Activated naive CD8-positive, alpha-beta T cell (primary cell): ENCODE data around the gene CALCOCO1.
A peak's percentile ranks its signal among the peaks of the same experiment; 100 is the strongest.

Source experiments
- H3K27ac Mint-ChIP-seq: one replicate; pipeline ENCODE4 v1.8.0; 2021; ENCODE audit warnings: mixed read lengths
- H3K27me3 Mint-ChIP-seq: one replicate; pipeline ENCODE4 v1.8.0; 2021; ENCODE audit warnings: mixed read lengths
- H3K36me3 Mint-ChIP-seq: one replicate; pipeline ENCODE4 v1.8.0; 2021; ENCODE audit warnings: mixed read lengths
- H3K4me1 Mint-ChIP-seq: one replicate; pipeline ENCODE4 v1.8.0; 2021; ENCODE audit warnings: low read depth, mixed read lengths
- H3K4me3 Mint-ChIP-seq: one replicate; pipeline ENCODE4 v1.8.0; 2021; ENCODE audit warnings: mild to moderate bottlenecking, mixed read lengths
- H3K9me3 Mint-ChIP-seq: one replicate; pipeline ENCODE4 v1.8.0; 2021; ENCODE audit warnings: low read depth, mixed read lengths

The CALCOCO1 gene

DNA sequence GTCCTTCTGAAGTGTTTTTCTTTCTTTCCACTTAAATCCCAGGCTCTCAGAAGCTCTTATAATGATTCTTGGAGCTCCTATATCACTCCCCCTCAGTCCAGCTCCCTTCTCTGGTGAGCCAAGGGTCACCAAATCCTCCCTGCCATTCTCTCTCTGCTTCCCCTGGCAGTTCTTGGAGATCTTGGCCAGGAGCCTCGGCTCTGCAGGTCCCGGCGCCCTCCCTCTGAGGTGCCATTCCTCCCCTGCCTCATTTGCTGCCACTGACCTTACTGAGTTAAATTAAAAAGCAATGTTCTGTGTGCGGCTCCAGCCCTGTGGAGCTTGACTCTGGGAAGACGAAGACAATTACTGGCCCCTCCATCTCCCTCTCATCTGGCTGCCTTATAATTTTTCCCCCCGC is 17.5 kb upstream of the CALCOCO1 start:
- Mint-ChIP-seq H3K27me3 (peaks cover 41% of the 10 kb centered on the region), H3K9me3 (no peaks in the 10 kb centered on the region), H3K4me1 (peaks cover 10% of the 10 kb centered on the region), H3K27ac (no peak overlapping the region), H3K36me3 (no peaks in the 10 kb centered on the region), H3K4me3 (no peak overlapping the region)

DNA sequence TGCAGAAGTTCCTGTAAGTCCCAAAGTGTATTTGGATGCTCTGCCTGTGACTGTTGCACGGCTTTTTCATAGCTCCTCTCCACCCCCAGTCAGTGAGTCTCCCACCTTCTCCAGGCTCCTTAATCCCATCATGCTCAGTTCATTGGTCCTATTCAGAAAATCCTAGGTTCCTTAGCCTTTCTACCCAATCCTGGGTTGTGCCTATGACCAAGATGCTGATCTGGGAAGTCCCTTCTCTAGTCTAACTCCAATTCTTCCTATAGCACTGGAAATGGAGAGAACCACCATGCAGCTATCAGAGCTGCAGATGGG is 16.8 kb upstream of the CALCOCO1 start:
- H3K4me3 Mint-ChIP-seq: no peak overlapping the region
- H3K27ac Mint-ChIP-seq: no peak overlapping the region
- H3K36me3 Mint-ChIP-seq: no peaks in the 10 kb centered on the region
- peaks cover 15% of the 10 kb centered on the region for H3K4me1 Mint-ChIP-seq
- peaks cover 42% of the 10 kb centered on the region for H3K27me3 Mint-ChIP-seq
- H3K9me3 Mint-ChIP-seq: no peaks in the 10 kb centered on the region

DNA sequence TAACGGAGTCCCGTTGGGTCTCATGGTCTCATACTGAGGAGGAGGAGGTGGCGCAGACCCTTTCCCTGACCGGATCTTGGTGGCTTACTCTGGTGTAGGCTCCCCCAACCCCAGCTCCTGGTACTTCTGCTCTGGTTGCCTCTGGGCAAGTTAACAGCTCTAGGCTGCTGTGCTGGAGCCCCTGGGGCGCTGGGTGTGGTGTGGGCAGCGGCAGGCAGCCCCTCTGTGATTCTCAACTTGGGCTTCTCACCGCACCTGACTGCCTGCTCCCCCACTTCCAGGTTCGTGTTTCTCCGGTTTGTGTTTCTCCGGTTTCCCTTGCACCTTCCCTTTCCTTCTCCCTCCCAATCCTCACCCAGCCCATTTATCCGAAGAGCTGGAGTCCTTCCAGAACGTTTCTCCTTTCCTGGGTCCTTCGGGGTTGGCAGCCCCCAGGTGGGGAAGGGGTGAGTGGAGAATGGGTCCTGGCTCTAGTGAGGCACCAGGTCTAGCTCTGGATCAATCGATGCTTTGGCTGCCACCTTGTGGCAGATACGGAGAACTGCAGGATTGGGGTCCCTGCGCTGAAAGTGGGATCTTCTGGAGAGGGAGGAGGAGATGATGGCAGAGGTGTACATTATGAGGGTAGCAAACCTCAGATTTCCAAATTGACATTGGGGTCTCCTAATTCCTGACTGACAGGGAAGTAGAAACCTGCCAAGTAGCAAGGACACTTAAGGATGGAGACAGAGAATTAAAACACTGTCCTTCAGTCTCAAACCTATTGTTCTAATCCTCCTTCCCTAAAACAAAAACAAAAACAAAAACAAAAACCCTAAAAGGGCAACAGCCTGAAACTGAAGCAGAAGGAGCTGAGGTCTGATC is 16.2 kb upstream of the CALCOCO1 start:
- no peak overlapping the region for H3K27ac Mint-ChIP-seq
- H3K36me3 Mint-ChIP-seq: no peaks in the 10 kb centered on the region
- H3K4me3 Mint-ChIP-seq: peak overlapping the region; percentile 63
- H3K4me1 Mint-ChIP-seq: peaks cover 20% of the 10 kb centered on the region
- peaks cover 45% of the 10 kb centered on the region for H3K27me3 Mint-ChIP-seq
- no peaks in the 10 kb centered on the region for H3K9me3 Mint-ChIP-seq

DNA sequence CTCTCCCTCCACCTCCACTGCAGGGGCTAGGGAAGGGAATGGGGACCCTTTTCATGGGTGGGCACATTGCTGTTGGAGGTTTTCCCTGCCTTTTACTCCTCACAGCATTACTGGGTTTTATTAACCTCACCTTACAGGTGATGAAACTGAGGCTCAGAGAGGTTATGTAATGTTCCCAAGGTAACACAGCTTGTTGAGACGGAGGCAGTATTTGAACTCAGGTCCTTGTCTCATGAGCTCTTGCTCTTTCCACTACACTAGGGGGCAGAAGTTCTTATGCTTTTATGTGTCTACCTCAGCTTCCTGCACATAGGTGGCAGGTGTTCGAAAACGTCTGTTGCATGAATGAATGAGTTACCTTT is 12.9 kb upstream of the CALCOCO1 start:
- H3K4me3 Mint-ChIP-seq: peak overlapping the region; percentile 81
- no peaks in the 10 kb centered on the region for H3K9me3 Mint-ChIP-seq
- H3K27ac Mint-ChIP-seq: no peak overlapping the region
- H3K4me1 Mint-ChIP-seq: peaks cover 20% of the 10 kb centered on the region
- peaks cover 33% of the 10 kb centered on the region for H3K27me3 Mint-ChIP-seq
- no peaks in the 10 kb centered on the region for H3K36me3 Mint-ChIP-seq

DNA sequence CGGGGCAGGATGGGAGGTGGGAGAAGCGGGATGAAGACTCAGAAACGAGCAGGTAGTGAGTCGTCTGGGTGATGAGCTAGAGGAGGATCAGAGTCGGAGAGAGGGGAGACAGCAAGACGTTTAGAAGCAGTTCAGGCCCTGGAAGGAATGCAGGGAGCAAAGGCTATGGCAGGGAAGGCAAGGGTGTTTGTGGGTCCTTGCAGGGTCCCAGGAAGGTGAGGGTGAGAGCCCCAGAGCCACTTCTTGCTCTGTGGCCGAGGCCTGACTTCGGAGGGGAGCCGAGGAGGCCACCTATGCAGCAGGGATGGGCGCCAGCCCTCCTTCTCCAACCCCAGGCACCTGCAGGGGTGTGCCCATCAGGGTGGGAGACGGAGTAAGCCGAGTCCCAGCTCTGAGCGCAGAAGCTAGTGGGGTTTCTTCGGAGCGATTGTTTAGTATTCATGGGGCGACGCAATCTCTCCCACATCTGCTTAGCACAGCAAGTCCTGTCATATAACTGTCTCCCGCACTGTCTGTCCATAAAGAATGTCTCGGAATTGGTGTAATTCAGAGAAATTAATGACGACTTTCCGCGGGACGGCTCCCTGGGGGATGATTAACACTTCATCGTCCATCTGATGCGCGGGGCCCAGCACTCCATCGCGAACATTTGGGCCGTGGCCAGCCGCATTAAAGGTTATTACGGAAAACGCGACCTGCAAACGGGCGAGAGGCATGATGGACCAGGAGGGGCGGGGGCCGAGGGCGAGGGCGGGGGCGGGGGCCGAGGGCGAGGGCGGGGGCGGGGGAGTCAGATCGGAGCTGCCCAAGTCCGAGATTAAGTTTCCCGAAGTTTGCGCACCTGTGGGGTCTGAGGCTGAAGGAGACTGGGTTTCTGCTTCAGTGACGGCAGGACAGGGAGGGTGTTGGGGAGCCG is 12.2 kb upstream of the CALCOCO1 start:
- Mint-ChIP-seq H3K27me3 (peaks cover 28% of the 10 kb centered on the region), H3K9me3 (no peaks in the 10 kb centered on the region), H3K4me3 (peak overlapping the region; percentile 81), H3K27ac (no peak overlapping the region), H3K36me3 (no peaks in the 10 kb centered on the region), H3K4me1 (peaks cover 20% of the 10 kb centered on the region)

DNA sequence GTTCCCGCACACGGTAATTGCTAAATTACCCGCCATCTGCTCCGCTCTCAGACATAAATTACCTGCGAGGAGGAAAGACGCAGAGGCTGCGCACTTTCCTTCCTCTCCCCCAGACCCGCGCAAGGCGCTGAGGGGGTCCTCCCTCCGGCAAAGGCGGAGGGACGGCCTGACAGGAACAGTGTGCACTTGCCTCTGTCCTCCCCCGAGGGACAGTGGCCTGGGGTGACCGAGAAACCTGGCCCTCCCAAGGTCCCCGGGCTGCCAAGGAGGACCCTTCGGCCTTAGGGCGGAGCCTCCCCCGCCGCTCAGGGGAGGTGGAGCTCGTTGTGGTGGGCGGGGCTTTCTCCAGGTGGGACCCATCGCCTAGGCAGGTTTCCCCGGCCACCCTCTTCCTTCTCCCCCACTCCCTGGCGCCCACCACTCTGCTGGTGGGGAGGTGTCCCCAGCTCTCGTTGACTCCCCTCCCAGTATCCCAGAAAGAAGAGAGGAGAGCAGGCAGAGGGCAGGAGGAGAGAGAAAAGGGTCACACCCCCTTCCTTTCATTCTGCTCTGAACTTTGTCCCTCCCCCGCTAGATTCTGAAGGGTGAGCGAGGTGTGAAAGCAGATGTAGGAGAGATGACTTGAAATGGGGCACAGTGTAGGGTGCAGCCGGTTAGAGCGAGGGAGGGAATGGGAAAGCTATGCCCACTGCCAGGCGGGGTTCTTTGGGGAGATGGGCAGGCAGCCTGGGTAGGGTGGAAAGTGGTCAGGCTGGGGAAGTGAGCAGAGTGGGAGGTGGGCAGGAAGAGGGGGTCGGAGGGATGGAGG is 11.4 kb upstream of the CALCOCO1 start:
- H3K9me3 Mint-ChIP-seq: no peaks in the 10 kb centered on the region
- H3K4me1 Mint-ChIP-seq: peaks cover 24% of the 10 kb centered on the region
- peaks cover 24% of the 10 kb centered on the region for H3K27me3 Mint-ChIP-seq
- no peaks in the 10 kb centered on the region for H3K36me3 Mint-ChIP-seq
- H3K4me3 Mint-ChIP-seq: peak overlapping the region; percentile 81
- no peak overlapping the region for H3K27ac Mint-ChIP-seq

DNA sequence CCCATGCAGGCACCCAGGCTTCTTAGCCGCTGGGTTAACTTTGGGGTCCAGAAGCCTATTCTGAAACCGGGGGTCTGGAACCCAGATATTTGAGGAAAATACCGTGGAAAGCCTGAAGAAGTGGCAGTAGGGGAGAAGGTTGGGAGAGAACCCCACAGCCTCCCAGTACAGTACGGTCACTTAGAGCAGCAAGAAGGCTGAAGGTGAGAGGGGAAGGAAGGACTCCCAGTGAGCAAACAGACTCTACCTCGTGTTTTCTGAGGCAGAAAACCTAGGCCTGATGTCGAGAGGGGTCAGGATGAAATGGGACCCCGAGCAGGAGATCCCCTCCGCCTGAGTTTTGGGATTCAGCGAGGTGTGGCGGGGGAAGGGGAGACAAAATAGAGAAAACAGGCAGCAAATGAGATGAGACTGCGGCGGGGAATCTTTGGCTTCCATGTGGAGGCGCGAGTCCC is 10.7 kb upstream of the CALCOCO1 start:
- H3K9me3 Mint-ChIP-seq: no peaks in the 10 kb centered on the region
- no peaks in the 10 kb centered on the region for H3K36me3 Mint-ChIP-seq
- H3K4me3 Mint-ChIP-seq: peak overlapping the region; percentile 81
- no peak overlapping the region for H3K27ac Mint-ChIP-seq
- H3K27me3 Mint-ChIP-seq: peaks cover 19% of the 10 kb centered on the region
- H3K4me1 Mint-ChIP-seq: peaks cover 20% of the 10 kb centered on the region

DNA sequence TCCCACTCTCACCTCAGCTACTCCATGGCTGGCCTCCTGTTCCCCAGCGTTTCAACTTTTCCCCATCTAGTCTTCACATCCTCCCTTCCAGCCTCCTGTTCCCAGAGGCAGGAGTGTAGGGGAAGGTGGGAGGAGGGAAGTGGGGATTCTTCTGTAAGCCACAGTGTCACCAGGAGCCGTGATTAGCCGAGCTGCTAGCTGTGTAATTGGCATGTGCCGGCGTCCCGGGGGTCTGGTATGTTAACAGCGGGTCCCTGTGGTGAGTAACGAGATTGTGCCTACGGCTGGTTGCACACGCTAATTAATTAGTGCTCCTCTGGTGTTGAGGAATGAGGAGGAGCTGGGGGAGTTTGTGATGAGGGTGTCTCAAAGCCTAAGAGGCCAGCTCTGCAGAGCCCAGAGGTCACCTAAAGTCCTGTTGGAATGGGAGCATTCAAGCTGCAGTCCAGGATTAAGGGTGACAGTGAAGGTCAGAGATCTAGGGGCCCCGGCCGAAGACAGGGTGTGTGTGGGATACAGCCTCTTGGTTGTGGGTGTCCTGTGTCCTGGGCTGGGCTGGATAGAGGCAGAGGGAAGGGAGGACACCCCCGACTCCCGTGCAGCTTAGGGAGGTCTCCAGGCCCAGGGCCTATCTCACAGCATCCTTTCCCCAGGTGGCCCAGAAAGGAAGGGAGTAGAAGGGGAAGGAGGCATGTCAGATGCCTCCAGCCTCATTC is 10.0 kb upstream of the CALCOCO1 start:
- H3K4me1 Mint-ChIP-seq: peaks cover 19% of the 10 kb centered on the region
- no peaks in the 10 kb centered on the region for H3K9me3 Mint-ChIP-seq
- no peak overlapping the region for H3K27ac Mint-ChIP-seq
- no peaks in the 10 kb centered on the region for H3K36me3 Mint-ChIP-seq
- peak overlapping the region; percentile 5 for H3K4me3 Mint-ChIP-seq
- peaks cover 13% of the 10 kb centered on the region for H3K27me3 Mint-ChIP-seq

DNA sequence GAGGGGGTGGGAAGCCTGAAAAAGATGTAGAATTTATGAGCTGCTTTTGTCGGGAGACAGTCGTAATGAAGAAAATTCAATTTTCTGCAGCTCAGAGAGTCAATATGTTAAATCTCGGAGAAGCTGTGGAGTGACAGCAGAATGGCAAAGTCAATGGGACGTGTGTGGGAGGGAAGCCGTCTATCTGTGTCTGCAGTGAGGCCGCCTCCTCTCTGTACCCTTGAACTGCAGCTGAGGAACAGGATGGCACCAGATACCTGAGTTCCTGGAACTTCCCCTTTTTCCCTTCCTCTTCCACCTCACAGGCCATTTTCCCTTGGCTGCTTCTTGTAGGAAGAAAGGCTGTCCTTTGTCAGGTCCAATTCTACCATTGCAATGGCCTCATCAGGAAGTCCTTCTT is 9.3 kb upstream of the CALCOCO1 start:
- Mint-ChIP-seq H3K4me3 (no peak overlapping the region), H3K9me3 (no peaks in the 10 kb centered on the region), H3K4me1 (peaks cover 19% of the 10 kb centered on the region), H3K36me3 (no peaks in the 10 kb centered on the region), H3K27me3 (peaks cover 10% of the 10 kb centered on the region), H3K27ac (no peak overlapping the region)

DNA sequence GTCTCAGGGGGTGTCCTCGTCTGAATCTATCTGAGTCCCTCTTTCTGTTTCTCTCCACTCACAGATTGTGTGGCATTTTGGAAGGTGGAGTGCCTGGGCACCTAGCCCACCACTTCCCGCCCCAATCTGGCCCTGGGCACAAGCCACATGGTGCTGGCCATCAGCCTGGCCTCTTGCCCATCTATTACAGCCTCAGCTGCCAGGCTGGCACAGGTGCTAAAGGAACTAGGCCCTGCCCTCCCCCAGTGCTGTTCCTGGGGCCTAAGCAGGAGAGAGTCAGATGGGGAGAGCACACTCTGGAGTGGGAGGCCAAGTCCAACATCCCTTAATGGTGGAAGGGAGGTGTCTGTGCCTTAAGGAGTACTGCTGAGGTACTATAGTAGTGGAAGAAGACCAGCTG is 8.3 kb upstream of the CALCOCO1 start:
- no peak overlapping the region for H3K27ac Mint-ChIP-seq
- no peaks in the 10 kb centered on the region for H3K9me3 Mint-ChIP-seq
- no peak overlapping the region for H3K4me3 Mint-ChIP-seq
- H3K36me3 Mint-ChIP-seq: no peaks in the 10 kb centered on the region
- peaks cover 10% of the 10 kb centered on the region for H3K27me3 Mint-ChIP-seq
- peaks cover 19% of the 10 kb centered on the region for H3K4me1 Mint-ChIP-seq

DNA sequence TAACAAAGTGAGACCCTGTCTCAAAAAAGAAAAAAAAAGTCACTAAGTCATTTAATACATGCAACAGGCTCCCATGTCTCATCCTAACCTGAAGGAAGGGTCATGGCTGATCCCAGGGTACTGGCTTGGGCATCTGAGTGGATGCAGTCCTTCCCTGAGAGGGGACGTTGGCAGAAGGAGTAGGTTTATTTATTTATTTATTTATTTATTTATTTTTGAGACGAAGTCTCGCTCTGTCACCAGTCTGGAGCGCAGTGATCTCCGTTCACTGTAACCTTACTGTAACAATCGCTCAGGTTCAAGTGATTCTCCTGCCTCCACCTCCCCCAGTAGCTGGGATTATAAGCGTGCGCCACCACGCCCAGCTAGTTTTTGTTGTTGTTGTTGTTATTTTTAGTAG is 7.2 kb upstream of the CALCOCO1 start:
- Mint-ChIP-seq H3K36me3 (no peaks in the 10 kb centered on the region), H3K27me3 (peaks cover 10% of the 10 kb centered on the region), H3K4me1 (peaks cover 17% of the 10 kb centered on the region), H3K27ac (no peak overlapping the region), H3K9me3 (no peaks in the 10 kb centered on the region), H3K4me3 (no peak overlapping the region)

DNA sequence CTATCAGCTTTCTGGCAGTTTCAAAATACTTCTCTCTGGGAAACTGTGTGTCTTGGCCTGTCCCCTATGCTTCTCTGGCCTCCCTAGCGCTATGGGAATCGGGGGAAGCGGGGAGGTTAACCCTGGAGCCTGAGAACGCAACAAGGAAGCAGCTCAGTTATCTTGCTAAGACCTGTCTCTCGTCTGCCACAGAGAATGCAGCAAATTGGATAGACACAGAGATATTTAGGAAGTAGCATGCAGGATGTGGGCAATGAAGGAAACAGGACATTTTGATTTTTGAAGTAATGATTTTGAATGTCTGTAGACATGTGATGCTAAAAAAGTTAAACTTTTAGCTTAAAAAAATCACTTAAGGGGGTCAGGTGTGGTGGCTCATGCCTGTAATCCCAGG is 6.6 kb upstream of the CALCOCO1 start:
- H3K4me3 Mint-ChIP-seq: no peak overlapping the region
- H3K9me3 Mint-ChIP-seq: no peaks in the 10 kb centered on the region
- no peak overlapping the region for H3K27ac Mint-ChIP-seq
- peaks cover 6% of the 10 kb centered on the region for H3K27me3 Mint-ChIP-seq
- H3K4me1 Mint-ChIP-seq: peaks cover 11% of the 10 kb centered on the region
- no peaks in the 10 kb centered on the region for H3K36me3 Mint-ChIP-seq

DNA sequence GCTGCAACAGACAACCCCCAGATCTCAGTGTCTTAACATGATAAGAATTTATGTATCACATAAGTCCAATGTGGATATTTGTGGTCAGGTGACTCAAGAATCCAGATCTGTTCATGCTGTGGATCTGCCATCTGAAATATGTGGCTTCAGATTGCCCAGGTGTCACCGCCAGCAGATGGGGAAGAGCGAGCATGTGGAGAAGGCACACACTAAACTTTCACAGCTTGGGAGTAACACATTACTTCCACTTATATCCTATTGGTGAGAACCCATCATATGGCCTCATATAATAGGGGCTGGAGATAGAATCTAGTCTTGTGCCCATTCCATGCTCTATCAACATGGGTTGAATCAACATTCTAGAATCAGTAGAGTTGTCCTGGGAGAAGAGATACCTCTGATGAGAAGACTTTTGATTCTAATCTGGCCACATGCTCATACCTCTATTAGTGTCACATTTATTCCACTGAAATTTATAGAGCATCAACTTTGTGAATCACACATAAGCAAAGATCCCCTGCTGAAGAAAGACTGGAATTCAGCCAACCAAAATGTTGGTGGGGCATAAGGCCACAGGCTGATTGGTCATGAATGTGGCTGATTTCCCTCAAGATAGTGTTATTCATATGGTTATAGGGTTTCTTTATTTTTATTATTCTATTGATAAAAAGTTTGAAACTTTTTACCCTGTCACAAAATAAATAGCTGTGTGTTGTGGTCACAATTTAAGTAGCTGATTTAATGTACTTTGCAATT is 6.0 kb upstream of the CALCOCO1 start:
- H3K27me3 Mint-ChIP-seq: peaks cover 6% of the 10 kb centered on the region

DNA sequence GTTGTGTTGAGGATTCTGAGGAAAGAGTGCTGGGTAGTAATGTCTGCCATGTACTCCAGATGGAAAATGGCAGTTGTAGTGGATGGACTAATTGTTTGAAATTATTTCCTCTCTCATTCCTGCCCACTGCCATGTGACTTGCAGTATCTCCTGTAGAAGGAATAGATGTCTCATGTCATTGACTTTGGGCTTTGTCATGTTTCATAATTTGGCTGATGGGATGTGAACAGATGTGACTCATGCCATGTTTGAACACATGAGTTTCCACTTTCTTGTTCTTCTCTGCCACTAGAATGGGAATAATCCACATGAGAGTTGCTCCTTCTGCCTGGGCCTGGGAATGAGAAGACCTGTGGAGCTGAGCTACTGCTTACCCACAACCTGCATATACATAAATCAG is 2.4 kb upstream of the CALCOCO1 start:
- H3K4me3 Mint-ChIP-seq: no peak overlapping the region
- H3K4me1 Mint-ChIP-seq: peaks cover 23% of the 10 kb centered on the region
- no peaks in the 10 kb centered on the region for H3K36me3 Mint-ChIP-seq
- no peaks in the 10 kb centered on the region for H3K27me3 Mint-ChIP-seq
- H3K9me3 Mint-ChIP-seq: no peaks in the 10 kb centered on the region
- H3K27ac Mint-ChIP-seq: no peak overlapping the region

More for the DNA sequence above, 6.0 kb upstream of the CALCOCO1 start:
- H3K4me3 Mint-ChIP-seq: no peak overlapping the region
- H3K27ac Mint-ChIP-seq: no peak overlapping the region
- H3K4me1 Mint-ChIP-seq: peaks cover 9% of the 10 kb centered on the region
- H3K36me3 Mint-ChIP-seq: no peaks in the 10 kb centered on the region
- no peaks in the 10 kb centered on the region for H3K9me3 Mint-ChIP-seq
